Lower leg skin (tissue), 4 donors: ENCODE results near the gene PLEKHG3. TPM values are rescaled to one million over a fixed set of nuclear protein-coding genes. Genes with fewer than 3 reads are reported as not detected.

ENCODE experiments used
- DNase-seq, 2 donors: peaks; one replicate each; pipeline ENCODE4 v3.0.0-alpha.2; 2019; ENCODE audit warnings: low spot score in 2 of 2
- H3K4me3 ChIP-seq: fragments of 200-600 bp; sonication (generic); 2 replicates; pipeline ENCODE4 v1.5.1; 2017; ENCODE audit warnings: mild to moderate bottlenecking, low read depth; ENCODE audit not compliant: poor library complexity, severe bottlenecking
- CTCF ChIP-seq, 3 donors: fragments of 450-650 bp; IDR thresholded peaks; one replicate each; pipeline ENCODE4 v1.5.1; 2016; ENCODE audit warnings: antibody characterized with exemption in 3 of 3, mild to moderate bottlenecking in 3 of 3, moderate library complexity in 2 of 3
- POLR2A ChIP-seq, 2 donors: fragments of 450-650 bp; IDR thresholded peaks; one replicate each; pipeline ENCODE4 v1.6.1; 2016 to 2017; ENCODE audit warnings: antibody characterized with exemption in 2 of 2, mild to moderate bottlenecking in 1 of 2, moderate library complexity in 1 of 2
- WGBS, 2 donors: methylation state at CpG; one replicate each; pipeline ENCODE4 v1.1.5; 2018; 5-methylcytosine and 5-hydroxymethylcytosine counted together
- intact Hi-C: fragments of 100-400 bp; cut with DNase I; formaldehyde crosslinking; loops from one replicate; pipeline ENCODE4 v1.15.0; 2023; ENCODE audit warnings: low total_unique reads
- total RNA-seq, 4 donors: library from RNA; depleted of rRNA; stranded (reverse); fragments of >200 nt; gene quantifications; one replicate each; pipeline ENCODE4 v1.1.0, GENCODE V29; 2016

PLEKHG3 gene
- total RNA-seq, 4 donors from 2014 or later = 92.9 to 178 (median 125) TPM

- TF ChIP-seq CTCF (IDR thresholded peaks at IDR 0.05) (no peak), POLR2A (IDR thresholded peaks at IDR 0.05) (no peak)
- intact Hi-C loops = no loop called here
- peak; percentile 45 to 81 for DNase-seq
- no peak overlapping the region for H3K4me3 ChIP-seq
- WGBS, 2 donors = 18 to 19% methylated on average over 6 of the region's 6 CpGs
Measured at GRCh38 chr14:64717870-64718269, 13.6 kb downstream of the PLEKHG3 start.

- TF ChIP-seq CTCF (IDR thresholded peaks at IDR 0.05) (no peak), POLR2A (IDR thresholded peaks at IDR 0.05) (no peak)
- intact Hi-C loops = no loop called here
- 79 to 84% methylated on average over 7 of the region's 7 CpGs for WGBS, 2 donors
- no peak overlapping the region for H3K4me3 ChIP-seq
- peak in 1 of 2 donors; percentile 45 for DNase-seq
Measured at GRCh38 chr14:64718762-64719161, 14.5 kb downstream of the PLEKHG3 start.

- DNase-seq = peak in 1 of 2 donors; percentile 80
- no peak for TF ChIP-seq POLR2A (IDR thresholded peaks at IDR 0.05)
- no peak for TF ChIP-seq CTCF (IDR thresholded peaks at IDR 0.05)
- 78 to 79% methylated on average over 7 of the region's 7 CpGs for WGBS, 2 donors
- intact Hi-C loops = no loop called here
- H3K4me3 ChIP-seq = no peak overlapping the region
Measured at GRCh38 chr14:64719601-64720000, 15.4 kb downstream of the PLEKHG3 start.

- intact Hi-C loops = no loop called here
- TF ChIP-seq POLR2A (IDR thresholded peaks at IDR 0.05) = no peak
- H3K4me3 ChIP-seq = no peak overlapping the region
- DNase-seq = peak; percentile 42 to 84
- WGBS, 2 donors = 45 to 63% methylated on average over 7 of the region's 7 CpGs
Measured at GRCh38 chr14:64720131-64720576, 15.9 kb downstream of the PLEKHG3 start.

- intact Hi-C loops = no loop called here
- WGBS, 2 donors = 1 to 23% methylated on average over 5 of the region's 5 CpGs
- DNase-seq = no peak
- no peak overlapping the region for H3K4me3 ChIP-seq
- no peak for TF ChIP-seq CTCF (IDR thresholded peaks at IDR 0.05)
- no peak for TF ChIP-seq POLR2A (IDR thresholded peaks at IDR 0.05)
Measured at GRCh38 chr14:64721391-64721791, 17.2 kb downstream of the PLEKHG3 start.

- no peak overlapping the region for H3K4me3 ChIP-seq
- no peak for DNase-seq
- WGBS, 2 donors = 61 to 63% methylated on average over 9 of the region's 9 CpGs
- intact Hi-C loops = no loop called here
- TF ChIP-seq POLR2A (IDR thresholded peaks at IDR 0.05) = no peak
- no peak for TF ChIP-seq CTCF (IDR thresholded peaks at IDR 0.05)
Measured at GRCh38 chr14:64721899-64722298, 17.7 kb downstream of the PLEKHG3 start.
